Measurements from ENCODE around the gene UBE3B. TPM values are rescaled to one million over a fixed set of nuclear protein-coding genes. Genes with fewer than 3 reads are reported as not detected.

The UBE3B gene
- total RNA-seq, 1 experiment from 2014 or later, result 25.7 TPM

DNA sequence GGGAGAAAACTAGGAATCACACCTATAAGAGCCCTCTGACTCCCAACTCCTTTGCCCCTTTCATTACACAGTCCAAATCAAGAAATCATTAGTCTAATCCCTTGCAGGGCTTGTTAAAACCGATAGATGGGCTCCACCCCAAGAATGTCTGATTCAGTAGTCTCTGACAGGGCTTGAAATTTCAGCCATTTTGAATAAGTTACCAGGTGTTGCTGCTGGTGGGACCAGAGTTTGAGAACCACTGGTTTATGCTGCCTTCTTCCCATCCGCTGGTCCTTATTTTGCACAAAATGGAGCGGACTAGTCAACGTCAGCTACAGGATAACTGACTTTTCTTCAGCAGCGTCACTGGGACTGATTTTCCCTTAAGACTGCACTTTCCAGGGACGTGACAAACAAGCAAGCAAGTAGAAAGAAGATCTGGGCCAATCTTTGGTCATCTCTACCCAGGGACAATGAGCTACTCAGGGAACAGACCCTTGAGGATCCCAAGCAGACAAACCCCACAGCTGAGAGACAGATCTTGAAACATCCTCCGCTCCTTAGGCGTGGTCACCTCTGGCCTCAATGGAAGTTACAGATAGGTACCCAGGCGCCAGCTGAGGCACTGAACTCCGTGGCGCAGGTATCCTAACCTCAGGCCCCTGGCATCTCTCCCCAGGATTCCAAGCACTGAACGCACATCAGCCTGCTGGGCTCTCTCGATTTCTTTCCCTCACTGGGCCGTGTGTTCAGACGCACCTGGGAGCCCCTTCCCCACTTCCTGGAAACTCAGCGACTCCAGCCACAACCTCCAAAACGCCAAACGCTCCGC, 1.2 kb upstream of the UBE3B start:
- DNase-seq, result no peak
- Histone ChIP-seq H3F3A (ENCODE audit: low read length, unreplicated experiment) (no peaks in the 10 kb centered on the region), H3K9me3 (ENCODE audit: low read length) (no peaks in the 10 kb centered on the region), H4K20me1 (ENCODE audit: low read length) (0 out of 2 replicates have a peak, but pooled peaks cover 4% of the 10 kb centered on the region), H3K4me3 (ENCODE audit: low read length) (peak overlapping the region; percentile 90), H3K9me2 (replicated peaks; ENCODE audit: low read length) (no peaks in the 10 kb centered on the region), H3K9ac (ENCODE audit: low read length) (peak overlapping the region; percentile 86), H3K4me2 (ENCODE audit: low read length) (peak overlapping the region; percentile 94), H2AFZ (ENCODE audit: low read length) (peak overlapping the region; percentile 91), H3K27ac (ENCODE audit: low read length) (no peak overlapping the region; the same call in 1 of the 2 replicates), H3K4me1 (ENCODE audit: insufficient read depth, low read length) (peaks cover 18% of the 10 kb centered on the region), H3K27me3 (ENCODE audit: low read length) (no peaks in the 10 kb centered on the region), H3K36me3 (ENCODE audit: low read depth, low read length) (no peaks in the 10 kb centered on the region), H3K79me2 (ENCODE audit: low read length) (peaks cover 85% of the 10 kb centered on the region)
- TF ChIP-seq, protein P1, sequence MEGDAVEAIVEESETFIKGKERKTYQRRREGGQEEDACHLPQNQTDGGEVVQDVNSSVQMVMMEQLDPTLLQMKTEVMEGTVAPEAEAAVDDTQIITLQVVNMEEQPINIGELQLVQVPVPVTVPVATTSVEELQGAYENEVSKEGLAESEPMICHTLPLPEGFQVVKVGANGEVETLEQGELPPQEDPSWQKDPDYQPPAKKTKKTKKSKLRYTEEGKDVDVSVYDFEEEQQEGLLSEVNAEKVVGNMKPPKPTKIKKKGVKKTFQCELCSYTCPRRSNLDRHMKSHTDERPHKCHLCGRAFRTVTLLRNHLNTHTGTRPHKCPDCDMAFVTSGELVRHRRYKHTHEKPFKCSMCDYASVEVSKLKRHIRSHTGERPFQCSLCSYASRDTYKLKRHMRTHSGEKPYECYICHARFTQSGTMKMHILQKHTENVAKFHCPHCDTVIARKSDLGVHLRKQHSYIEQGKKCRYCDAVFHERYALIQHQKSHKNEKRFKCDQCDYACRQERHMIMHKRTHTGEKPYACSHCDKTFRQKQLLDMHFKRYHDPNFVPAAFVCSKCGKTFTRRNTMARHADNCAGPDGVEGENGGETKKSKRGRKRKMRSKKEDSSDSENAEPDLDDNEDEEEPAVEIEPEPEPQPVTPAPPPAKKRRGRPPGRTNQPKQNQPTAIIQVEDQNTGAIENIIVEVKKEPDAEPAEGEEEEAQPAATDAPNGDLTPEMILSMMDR (conservative IDR thresholded peaks at IDR 0.05; ENCODE audit: low read depth, low read length), result no peak
- TF ChIP-seq EZH2 (IDR thresholded peaks at IDR 0.05; ENCODE audit: low read length, unreplicated experiment) (no peak), EZH2phosphoT487 (IDR thresholded peaks at IDR 0.05; ENCODE audit: borderline replicate concordance, low read length) (no peak)
- peak; percentile 16 for ATAC-seq
- intact Hi-C loops (cut with micrococcal nuclease), result loop anchor here (1.0 kb wide), 3 partner anchors 13 to 44 kb away; no protein-coding TSS in a partner anchor
- ChIA-PET CTCF (interaction anchor here (1.0 to 1.1 kb wide), 2 partner anchors 43 to 48 kb away, joined by 3 to 4 read pairs; no protein-coding TSS in a partner anchor), POLR2A (ENCODE audit: unreplicated experiment) (interaction anchor here (1.6 kb wide), 1 partner anchor 13 kb away, joined by 14 read pairs; no protein-coding TSS in a partner anchor)
- BruUV-seq (replicated peaks), result TSS peak; percentile 51

DNA sequence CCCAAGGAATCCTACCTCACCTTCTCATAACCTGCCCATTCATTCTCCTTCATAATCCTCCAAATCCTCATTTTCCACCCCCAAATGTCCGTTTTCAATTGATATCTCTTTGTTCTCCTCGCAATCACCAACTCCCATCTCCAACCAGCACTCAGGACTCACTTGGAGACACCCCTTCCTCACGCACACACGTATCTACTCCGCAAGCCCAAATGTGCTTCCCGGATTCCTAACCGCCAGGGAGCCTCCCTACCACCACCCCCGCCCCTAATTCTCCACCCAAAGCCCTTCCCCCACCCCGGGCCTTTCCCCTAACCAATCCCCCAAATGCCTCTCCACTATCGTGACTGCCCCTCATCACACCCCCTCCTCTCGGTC, 638 bp upstream of the UBE3B start:
- POLR2A ChIA-PET (ENCODE audit: unreplicated experiment), result interaction anchor here (1.6 kb wide), 1 partner anchor 14 kb away, joined by 14 read pairs; no protein-coding TSS in a partner anchor
- intact Hi-C loops (cut with micrococcal nuclease), result loop anchor here (1.0 kb wide), 3 partner anchors 13 to 44 kb away; no protein-coding TSS in a partner anchor
- Histone ChIP-seq H3K9me2 (replicated peaks; ENCODE audit: low read length) (no peaks in the 10 kb centered on the region), H3K79me2 (ENCODE audit: low read length) (peaks cover 79% of the 10 kb centered on the region), H3K4me2 (ENCODE audit: low read length) (peak overlapping the region; percentile 94), H3K27me3 (ENCODE audit: low read length) (no peaks in the 10 kb centered on the region), H2AFZ (ENCODE audit: low read length) (peak overlapping the region; percentile 91), H3F3A (ENCODE audit: low read length, unreplicated experiment) (no peaks in the 10 kb centered on the region), H3K4me3 (ENCODE audit: low read length) (peak overlapping the region; percentile 90), H3K27ac (ENCODE audit: low read length) (peak overlapping the region; percentile 65; the same call in 1 of the 2 replicates), H3K4me1 (ENCODE audit: insufficient read depth, low read length) (peaks cover 18% of the 10 kb centered on the region), H3K36me3 (ENCODE audit: low read depth, low read length) (no peaks in the 10 kb centered on the region), H4K20me1 (ENCODE audit: low read length) (0 out of 2 replicates have a peak, but pooled peaks cover 4% of the 10 kb centered on the region), H3K9ac (ENCODE audit: low read length) (peak overlapping the region; percentile 86), H3K9me3 (ENCODE audit: low read length) (no peaks in the 10 kb centered on the region)
- no TSS peak for BruUV-seq (replicated peaks)
- ATAC-seq (peak; percentile 9), DNase-seq (no peak)
- CTCF ChIA-PET, result interaction anchor here (1.0 to 1.1 kb wide), 2 partner anchors 44 to 49 kb away, joined by 3 to 4 read pairs; no protein-coding TSS in a partner anchor
- TF ChIP-seq EZH2 (IDR thresholded peaks at IDR 0.05; ENCODE audit: low read length, unreplicated experiment) (no peak), EZH2phosphoT487 (IDR thresholded peaks at IDR 0.05; ENCODE audit: borderline replicate concordance, low read length) (no peak)
- TF ChIP-seq, protein P1 (conservative IDR thresholded peaks at IDR 0.05; ENCODE audit: low read depth, low read length), result no peak

Data from PC-3 (cell line).